HG02678 (cell line): ENCODE measurements around the gene BCOR.

ENCODE experiments used
- ATAC-seq: cut with Tn5 transposase; IDR thresholded peaks from one replicate; pipeline ENCODE4 v1.9.1; 2021; ENCODE audit warnings: mild to moderate bottlenecking, moderate library complexity; ENCODE audit not compliant: unreplicated experiment

Gene BCOR

DNA sequence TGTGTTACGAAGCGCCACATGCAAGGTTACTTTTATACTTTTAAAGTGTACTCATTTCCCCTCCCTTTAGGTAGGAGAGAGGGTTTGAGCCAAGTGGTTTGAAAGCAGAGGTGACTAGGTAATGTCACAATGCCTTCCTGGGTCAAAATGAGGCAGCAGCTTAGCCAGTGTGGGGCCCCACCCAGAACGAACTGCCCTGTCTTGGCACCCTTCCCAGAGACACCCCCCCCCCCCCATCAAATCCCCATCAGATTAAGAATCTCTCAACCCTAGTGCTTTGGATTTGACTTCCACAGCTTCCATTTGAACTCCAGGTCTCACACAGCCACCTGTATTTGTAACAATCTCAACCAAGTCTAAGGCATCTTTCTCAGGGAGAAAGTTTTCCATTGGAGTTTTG is 31.1 kb downstream of the BCOR start:
- ATAC-seq, result no peak

DNA sequence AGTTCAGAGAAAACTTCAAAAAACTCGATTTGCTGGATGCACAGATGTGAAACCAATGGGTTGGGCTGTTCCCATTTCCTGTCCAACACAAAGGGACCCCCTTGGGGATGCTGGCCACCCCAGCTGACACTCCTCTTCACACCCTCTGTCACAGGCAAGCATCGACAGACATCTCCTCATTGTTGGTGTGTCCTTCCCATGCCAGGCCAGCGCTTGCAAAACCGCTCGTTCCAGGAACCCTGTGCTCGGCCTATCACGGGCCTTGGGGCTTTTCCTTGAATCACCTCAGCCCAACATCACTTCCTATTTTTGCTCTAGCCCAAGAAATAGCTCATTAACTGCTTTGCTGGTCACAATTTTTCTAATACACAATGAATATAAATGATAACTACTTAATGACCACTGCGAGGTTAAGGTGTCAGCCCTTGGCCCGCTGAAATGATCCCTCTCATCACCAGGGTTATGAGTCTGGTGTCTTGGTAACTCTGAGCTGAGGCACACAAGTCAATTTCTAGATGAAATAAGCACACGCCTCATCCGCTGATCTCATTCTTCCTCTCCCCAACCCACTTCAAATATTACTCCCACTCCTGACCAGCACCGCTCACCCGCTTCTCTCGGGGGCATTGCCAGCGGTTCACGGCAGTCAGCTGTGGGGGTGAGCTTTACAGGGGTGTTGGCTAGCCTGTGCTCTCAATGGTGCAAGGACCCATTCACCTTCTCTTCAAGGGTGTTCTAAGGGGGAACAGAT is 32.3 kb downstream of the BCOR start:
- no peak for ATAC-seq

DNA sequence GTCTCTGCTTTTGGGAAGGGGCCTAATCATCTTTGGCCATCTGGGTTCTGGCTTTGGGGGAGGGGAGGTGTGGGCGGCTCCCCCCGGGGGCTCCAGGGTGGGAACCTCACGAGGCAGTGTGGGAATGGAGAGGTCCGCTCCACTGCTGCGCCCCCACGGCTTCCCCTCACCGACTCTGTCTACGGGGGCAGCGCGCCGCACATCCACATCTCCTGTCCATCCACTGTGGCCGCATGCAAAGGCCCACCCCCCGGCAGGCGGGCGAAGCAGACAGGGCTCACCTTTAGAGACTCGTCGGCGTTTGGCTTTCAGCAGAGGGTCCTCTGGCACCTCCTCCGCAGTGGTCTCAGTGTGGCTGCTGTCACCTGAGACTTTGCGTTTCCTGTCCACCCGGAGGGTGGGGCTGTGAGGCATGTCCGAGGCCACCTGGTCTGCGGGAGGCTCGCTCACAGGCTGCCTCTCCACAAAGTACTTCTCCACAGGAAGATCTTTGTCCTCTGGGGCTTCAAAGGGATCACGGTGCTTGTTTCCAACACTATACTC is 33.6 kb downstream of the BCOR start:
- no peak for ATAC-seq

DNA sequence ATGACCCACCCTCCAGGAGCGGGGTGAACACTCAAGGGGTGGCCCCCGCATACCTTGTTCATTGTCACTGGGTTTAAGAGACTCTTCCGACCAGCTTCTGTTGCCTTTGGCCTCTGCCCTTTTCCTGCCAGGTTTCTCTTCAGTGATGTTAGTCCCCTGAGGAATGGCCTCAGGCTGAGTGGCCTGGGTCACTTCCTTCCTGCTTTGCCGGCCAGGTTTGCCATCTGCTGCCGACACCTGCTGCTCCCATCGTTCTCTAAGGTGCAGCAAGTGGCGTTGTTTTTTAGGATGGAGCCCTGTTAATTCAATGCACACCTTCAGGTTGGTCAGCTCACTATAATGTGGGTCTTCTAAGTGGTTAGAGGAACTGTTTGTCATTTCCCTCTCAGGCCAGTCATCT is 34.2 kb downstream of the BCOR start:
- no peak for ATAC-seq

DNA sequence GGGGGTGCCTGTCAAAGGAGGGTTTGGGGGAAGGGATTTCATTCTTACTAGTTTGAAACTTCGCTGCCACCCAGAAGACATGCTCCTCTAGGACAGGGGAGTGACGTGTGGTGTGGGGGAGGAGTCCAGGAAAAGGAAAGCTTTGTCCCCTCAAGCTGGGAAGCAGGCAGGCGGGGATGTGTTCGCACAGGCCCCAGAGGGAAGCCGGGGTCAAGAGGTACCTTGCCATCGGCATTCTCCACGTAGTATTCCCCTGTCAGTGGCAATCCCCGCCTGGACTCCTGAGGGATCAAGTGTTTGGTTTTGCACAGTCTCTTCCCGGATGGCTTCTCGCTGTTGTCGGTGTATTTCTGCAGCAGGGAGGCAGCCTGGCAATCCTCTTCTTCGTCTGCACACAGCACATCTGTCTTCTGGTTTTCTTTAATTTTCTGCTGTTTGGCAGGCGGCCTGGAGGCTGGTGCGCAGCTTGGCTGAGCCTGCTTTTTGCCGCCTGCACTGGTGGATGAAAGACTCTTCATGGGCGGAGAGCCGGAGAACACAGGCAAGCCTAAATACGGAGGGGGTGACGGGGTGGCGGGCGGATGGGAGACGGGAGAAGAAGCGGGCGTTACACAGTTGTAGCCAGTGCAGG is 35.1 kb downstream of the BCOR start:
- no peak for ATAC-seq

DNA sequence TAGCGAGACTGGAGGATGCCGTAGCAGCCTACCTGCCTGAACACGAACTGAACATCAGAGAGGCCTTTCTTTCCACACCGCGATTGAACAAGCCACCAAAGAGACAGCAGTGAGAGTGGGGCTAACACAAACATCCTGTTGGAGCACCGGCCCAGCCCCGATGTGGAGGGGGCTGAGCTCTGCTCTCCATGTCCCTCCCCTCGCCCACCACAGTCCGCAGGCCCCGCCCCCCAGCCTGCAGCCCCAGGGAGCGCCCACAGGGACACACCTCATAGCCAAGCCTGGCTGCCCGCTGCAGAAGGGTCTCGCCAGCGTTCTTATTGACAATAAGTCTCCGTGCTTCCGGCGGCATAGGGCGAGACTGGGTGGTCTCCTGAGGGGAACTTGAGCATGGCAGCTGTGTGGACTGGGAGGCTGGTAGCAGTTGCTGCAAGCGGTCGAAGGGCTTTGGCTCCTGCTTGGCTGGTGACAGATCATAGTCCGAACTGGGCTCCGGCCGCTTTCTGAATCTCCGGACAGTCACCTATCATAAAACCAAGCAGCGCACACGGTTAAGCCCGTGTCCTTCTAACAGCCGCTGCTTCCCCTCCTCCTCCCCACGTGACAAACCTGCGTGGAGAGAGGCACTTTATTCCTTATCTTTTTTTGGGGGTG is 35.8 kb downstream of the BCOR start:
- no peak for ATAC-seq

DNA sequence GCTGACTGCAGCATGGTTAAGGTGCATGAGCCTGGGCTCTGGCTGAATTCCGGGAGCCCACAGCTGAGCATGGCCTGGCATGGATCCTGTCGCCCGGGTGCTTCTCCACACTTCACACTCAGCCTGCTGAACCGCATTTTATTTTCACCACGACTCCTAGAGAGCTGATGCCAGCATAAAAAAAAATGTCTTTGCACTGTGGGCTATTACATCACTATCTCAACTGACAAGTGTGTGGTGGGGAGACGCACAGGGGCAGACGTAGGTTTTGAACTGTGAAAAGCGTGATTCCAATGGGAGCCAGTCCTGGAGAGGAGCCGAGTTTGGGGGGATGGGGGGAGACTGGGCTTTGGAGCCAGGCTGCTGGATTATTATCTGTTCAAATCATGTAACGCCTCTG is 36.8 kb downstream of the BCOR start:
- ATAC-seq, result no peak

DNA sequence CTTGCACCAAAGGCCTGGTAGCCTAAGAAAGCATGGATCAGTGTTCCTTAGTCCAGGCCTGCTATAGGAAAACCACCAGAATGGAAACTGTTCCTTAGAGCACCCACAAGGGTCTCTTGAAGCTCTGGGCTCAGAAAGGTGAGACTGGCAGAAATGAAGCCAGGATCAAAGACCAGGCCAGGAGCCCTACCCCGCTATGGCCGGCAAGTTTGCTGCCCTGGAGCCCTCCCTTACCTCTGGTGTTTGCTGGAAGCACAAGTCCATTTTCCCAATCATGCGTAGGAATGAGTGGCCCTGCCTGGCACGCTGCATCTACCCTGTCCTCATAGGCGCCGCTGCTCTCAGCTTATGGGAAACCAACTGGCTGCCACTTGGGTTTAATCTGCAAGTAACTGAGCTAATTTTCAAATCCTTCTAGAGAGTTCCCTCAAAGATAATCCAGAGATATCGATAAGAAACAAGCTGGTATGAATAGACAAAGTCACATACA is 37.4 kb downstream of the BCOR start:
- ATAC-seq, result no peak

DNA sequence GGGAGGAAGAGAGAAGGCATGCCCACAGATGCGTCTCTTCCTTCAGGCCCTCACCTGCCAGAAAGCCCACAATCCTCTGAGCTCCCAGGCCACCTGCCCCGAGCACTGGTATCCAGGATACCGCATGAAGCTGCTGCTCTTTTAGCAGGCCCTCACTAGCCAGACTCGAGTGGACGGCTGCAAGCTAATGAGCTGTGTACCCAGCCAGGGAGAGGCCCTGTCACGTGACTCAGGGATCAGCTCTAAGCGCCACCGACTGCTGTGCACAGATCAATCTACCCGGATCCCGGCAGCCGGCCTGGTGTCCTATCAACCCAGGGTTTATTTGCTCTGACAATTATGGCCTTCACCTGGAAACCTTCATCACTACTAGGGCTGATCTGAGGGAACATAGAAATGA is 39.0 kb downstream of the BCOR start:
- no peak for ATAC-seq

DNA sequence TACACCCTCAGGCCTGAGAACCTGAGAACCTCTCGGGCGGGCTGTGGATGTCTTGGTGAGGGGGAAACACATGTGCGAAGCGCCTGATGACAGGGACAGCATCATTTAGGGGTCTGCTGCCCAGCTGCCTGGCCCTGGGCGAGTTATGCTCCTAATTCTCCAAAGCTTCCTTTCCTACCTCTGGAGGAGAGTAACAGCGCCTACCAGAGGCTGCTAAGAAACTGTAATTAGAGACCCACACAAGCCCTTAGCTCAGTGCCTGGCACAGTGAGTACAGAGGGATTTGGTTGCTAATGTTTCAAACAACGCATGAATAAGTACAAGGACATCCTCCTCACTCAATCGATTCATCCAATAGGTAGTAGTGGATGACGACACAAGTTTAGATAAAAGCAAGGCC is 40.4 kb downstream of the BCOR start:
- no peak for ATAC-seq

DNA sequence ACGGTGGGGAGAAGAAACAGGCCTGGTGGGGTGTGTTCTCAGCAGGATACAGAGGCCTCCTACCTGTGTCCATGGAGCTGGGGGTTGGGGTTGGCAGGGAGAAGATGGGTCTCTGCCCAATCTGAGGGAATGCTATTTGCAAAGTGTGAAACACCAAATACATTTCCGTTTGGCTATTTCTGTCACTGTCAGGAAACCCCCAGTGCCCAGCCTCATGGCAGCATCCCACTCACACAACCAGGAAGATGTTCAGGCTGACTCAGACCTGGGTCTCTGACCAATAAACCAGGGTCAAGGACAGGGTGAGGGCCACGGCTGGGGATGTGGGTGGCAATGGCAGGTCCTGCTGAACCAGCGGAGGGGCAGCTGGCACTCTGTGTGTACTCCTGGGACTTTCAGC is 41.3 kb downstream of the BCOR start:
- no peak for ATAC-seq

DNA sequence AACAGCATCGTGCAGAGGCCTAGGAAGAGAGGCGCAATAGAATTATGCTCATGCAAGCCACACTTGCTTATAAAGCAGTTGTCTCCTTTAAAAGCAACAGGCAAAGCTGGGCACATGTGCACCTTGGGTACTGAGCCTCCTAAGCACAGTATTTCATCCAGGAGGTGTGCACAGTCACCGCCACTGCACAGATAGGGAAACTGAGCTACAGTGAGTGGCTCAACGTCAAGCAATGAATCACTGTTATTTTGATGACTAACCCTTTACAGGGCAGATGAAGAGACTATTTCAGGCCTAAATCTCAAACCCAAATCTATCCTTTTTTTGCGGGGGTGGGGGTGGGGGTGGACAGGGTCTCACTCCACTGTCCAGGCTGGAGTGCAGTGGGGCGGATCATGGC is 42.3 kb downstream of the BCOR start:
- no peak for ATAC-seq

DNA sequence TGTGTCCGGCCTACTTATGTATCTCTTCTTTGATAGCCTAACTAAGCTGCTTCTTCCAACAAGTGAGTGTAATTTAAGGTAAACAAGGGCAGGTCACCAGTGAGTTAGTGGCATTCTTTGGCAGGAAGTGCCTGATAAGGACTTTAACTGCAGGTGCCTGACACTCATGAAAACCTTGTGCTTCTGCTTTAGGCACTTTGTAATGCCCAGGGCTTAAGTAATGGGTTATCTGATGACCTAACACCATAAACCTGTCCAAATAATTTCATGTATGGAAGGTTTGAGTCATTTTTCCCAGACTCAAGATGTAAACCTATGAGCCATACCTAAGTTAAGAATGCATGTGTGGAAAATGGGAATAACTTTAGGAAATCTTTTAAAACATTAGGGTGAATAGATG is 43.0 kb downstream of the BCOR start:
- no peak for ATAC-seq

DNA sequence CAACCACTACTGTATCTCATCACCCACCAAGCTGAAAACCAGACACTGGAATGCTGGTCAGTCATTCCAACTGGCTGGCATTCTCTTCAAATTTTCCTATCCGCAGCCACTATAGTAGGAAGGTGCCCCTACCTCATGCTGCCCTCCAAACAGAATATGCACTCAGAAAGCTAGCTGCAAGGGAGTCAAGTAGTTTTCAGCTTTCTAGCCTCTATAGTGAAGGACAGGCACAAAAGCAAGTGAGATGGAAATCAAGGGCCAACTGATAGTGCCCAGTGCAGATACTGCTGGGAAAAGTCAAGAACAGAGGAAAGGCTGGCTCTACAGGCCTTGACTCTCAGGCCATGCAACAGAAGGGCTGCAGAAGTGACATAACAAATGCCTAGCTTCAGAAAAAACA is 47.2 kb downstream of the BCOR start:
- ATAC-seq, result no peak

DNA sequence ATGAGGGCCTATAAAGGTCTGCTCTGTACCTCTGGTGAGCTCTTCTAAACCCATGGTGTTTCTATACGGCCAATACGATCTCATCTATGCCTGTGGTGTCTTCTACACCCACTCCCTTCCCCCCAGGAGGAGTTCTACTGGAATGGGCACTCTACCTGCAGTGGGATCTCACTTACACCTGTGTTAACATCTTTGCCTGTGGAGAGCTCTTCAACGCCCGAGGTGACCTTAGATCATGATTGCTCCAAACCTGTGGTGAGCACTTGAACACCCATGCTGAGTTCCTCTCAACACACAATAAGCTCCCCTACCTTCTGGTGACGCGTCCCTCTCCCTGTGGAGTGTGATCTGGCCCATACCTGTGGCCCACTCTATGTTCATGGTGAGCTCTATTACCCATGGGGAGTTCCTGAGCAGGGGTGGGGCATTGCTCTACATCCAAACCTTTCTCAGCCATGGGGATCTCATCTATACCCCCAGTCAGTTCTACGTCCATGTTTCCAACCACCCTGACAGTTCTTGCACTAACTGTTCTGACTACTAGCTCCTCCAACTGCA is 48.6 kb downstream of the BCOR start:
- ATAC-seq, result no peak

DNA sequence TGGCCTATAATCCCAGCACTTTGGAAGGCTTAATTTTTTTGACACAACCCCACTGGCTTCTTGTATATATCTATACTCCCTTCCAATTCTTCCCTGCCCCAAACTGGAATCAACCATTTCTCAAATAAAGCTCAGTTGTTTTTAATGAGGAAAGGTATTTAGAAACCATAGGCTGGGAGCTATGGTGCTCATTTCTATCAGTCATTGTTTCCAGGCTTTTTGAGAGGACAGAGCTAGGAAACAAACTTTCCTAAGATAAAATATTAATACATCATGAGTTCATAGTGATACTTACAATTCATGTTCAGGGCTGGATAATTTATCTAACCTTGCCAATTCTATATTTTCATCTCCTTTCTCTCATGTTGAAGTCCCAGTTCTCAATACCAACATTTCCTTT is 50.3 kb downstream of the BCOR start:
- no peak for ATAC-seq

DNA sequence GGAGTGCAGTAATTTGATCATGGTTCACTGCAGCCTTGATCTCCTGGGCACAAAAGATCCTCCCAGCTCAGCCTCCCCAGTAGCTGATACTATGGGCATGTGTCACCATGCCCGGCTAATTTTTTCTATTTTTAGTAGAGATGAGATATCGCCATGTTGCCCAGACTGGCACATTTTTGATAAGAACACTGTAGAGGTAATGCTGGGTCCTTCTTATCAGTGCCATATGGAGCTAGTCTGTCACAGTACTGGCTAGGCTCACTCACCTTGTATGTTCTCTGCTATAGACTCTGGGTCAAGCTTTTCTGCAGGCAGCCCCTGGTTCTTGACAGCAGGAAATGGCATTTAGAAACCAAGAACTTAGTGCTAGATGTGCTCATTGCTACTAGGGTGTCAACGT is 53.9 kb downstream of the BCOR start:
- no peak for ATAC-seq

DNA sequence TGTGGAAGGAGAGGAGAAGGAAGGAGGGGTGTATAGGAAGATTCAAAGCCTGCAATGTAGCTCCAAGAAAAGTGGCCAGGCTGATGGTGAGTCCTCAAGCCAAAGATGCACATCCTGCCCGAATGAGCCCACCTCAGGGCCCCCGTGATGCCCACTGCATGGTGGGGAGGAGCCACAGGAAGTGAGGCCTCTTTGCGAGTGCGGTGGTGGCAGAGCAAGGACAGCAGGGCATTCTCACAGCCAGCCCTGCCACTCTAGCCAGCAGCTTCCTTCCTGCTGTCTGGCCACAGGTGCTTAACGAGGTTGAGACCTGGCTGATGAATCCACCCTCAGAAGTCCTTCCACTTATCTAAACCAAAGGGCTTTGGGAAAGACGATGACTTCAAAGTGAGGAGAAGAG is 55.8 kb downstream of the BCOR start:
- ATAC-seq, result no peak

DNA sequence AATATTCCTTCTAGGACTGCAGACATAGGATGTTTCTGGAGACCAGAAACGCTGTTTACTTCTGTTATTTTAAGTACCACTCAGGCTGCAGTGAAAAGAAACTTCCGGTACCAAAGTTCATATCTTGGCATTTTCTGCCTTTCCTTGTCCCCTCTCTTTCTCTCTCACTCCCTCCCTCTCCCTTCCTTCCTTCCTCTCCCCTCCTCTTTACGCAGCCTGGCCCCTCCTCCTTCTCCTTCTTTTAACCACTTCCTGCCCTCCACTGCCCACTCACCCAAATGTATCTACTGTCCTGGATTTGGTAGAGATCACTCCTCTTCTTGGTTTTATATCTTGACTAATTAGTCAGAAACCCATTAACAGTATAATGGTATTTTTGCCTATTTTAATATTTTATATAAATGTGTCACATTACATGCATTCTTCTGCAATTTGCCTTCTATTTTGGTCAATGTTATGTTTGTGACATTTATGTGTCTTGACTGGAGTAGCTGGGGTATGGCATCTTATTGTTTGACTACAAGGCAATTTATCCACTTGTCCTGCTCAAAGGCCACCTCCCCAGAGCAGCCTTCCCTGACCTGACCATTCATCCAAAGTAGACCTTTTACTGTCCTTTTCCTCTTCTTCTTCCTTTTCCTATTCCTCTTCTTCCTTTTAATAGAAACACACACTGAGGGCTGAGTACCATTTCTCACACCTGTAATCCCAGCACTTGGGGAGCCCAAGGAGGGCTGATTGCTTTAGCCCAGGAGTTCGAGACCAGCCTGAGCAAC is 56.9 kb downstream of the BCOR start:
- ATAC-seq, result no peak

DNA sequence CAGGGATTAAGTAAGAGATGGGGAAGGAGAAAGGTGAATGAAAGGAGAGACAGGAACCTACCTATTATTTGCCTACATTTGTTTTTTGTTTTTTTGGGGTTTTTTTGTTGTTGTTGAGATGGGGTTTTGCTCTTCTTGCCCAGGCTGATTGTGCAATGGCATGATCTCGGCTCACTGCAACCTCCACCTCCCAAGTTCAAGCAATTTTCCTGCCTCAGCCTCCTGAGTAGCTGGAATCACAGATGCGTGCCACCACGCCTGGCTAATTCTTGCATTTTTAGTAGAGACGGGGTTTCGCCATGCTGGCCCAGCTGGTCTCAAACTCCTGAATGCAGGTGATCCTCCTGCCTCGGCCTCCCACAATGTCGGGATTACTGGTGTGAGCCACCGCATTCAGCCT is 57.9 kb downstream of the BCOR start:
- no peak for ATAC-seq

DNA sequence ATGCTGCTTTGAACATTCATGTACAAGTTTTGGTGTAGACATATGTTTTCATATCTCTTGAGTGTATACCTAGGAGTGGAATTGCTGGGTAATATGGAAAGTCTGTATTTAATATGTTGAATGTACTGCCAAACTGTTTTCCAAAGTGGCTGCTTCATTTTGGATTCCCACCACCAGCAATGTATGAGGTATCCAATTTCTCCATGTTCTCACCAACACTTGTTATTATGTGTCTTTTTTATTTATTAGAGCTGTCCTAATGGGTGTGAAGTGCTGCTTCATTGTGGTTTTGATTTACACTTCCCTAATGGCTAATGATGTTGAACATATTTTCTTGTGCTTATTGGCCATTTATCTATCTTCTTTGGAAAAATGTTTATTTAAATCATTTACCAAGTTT is 60.4 kb downstream of the BCOR start:
- no peak for ATAC-seq
